Measurements from ENCODE around the gene SOD3. TPM values are rescaled to one million over a fixed set of nuclear protein-coding genes. Genes with fewer than 3 reads are reported as not detected.

SOD3 gene
- total RNA-seq, 1 donor from 2014 or later = 8.6 TPM

- H3K4me3 ChIP-seq (ENCODE audit: insufficient read depth, low read depth, low read length) = no peak overlapping the region
- H3K4me1 ChIP-seq (ENCODE audit: insufficient read depth, low read length) = peaks cover 26% of the 10 kb centered on the region
- H3K27me3 ChIP-seq (ENCODE audit: insufficient read depth, low read length) = no peaks in the 10 kb centered on the region
- Mint-ChIP-seq H3K27me3 (ENCODE audit: low read depth, unreplicated experiment) (no peaks in the 10 kb centered on the region), H3K9me3 (ENCODE audit: unreplicated experiment) (peaks cover 2% of the 10 kb centered on the region), H3K4me1 (ENCODE audit: low read depth, unreplicated experiment) (peaks cover 27% of the 10 kb centered on the region), H3K4me3 (ENCODE audit: unreplicated experiment) (no peak overlapping the region), H3K36me3 (ENCODE audit: low read depth, unreplicated experiment) (peaks cover 3% of the 10 kb centered on the region), H3K27ac (ENCODE audit: unreplicated experiment) (no peak overlapping the region)
- H2AFZ ChIP-seq (ENCODE audit: low read depth, low read length) = no peak overlapping the region
- H3K4me2 ChIP-seq (ENCODE audit: low read length) = no peak overlapping the region
- H3K9ac ChIP-seq (ENCODE audit: low read length) = no peak overlapping the region
- H3K27ac ChIP-seq (ENCODE audit: low read depth, low read length) = no peak overlapping the region
- no peaks in the 10 kb centered on the region for H3K9me3 ChIP-seq (ENCODE audit: insufficient read depth, low read depth, low read length)
- FAIRE-seq (no peak), DNase-seq (ENCODE audit: low read depth) (no peak)
- H4K20me1 ChIP-seq (ENCODE audit: insufficient read depth, low read length) = no peaks in the 10 kb centered on the region
- TF ChIP-seq CTCF (IDR thresholded peaks at IDR 0.05; ENCODE audit: insufficient read depth, low read depth, low read length) (no peak), EZH2 (IDR thresholded peaks at IDR 0.05; ENCODE audit: insufficient read depth, low read length) (no peak)
- H3K36me3 ChIP-seq (ENCODE audit: insufficient read depth, low read length) = no peaks in the 10 kb centered on the region
- no peaks in the 10 kb centered on the region for H3K79me2 ChIP-seq (ENCODE audit: insufficient read depth, low read length)
These were observed 54.0 kb downstream of the SOD3 start for GRCh38 chr4:24849351-24849750.

GRCh38 chr4:24849756-24850155, 54.4 kb downstream of the SOD3 start:
- H3K36me3 Mint-ChIP-seq (ENCODE audit: low read depth, unreplicated experiment) = peaks cover 3% of the 10 kb centered on the region
- Histone ChIP-seq H2AFZ (ENCODE audit: low read depth, low read length) (no peak overlapping the region), H3K36me3 (ENCODE audit: insufficient read depth, low read length) (no peaks in the 10 kb centered on the region), H3K27ac (ENCODE audit: low read depth, low read length) (no peak overlapping the region), H3K79me2 (ENCODE audit: insufficient read depth, low read length) (no peaks in the 10 kb centered on the region), H3K9me3 (ENCODE audit: insufficient read depth, low read depth, low read length) (no peaks in the 10 kb centered on the region), H4K20me1 (ENCODE audit: insufficient read depth, low read length) (no peaks in the 10 kb centered on the region), H3K4me3 (ENCODE audit: insufficient read depth, low read depth, low read length) (no peak overlapping the region), H3K4me2 (ENCODE audit: low read length) (no peak overlapping the region), H3K9ac (ENCODE audit: low read length) (no peak overlapping the region), H3K4me1 (ENCODE audit: insufficient read depth, low read length) (peaks cover 26% of the 10 kb centered on the region), H3K27me3 (ENCODE audit: insufficient read depth, low read length) (no peaks in the 10 kb centered on the region)
- no peak overlapping the region for H3K27ac Mint-ChIP-seq (ENCODE audit: unreplicated experiment)
- TF ChIP-seq EZH2 (IDR thresholded peaks at IDR 0.05; ENCODE audit: insufficient read depth, low read length) (no peak), CTCF (IDR thresholded peaks at IDR 0.05; ENCODE audit: insufficient read depth, low read depth, low read length) (no peak)
- no peaks in the 10 kb centered on the region for H3K27me3 Mint-ChIP-seq (ENCODE audit: low read depth, unreplicated experiment)
- no peak overlapping the region for H3K4me3 Mint-ChIP-seq (ENCODE audit: unreplicated experiment)
- DNase-seq (ENCODE audit: low read depth) (no peak), FAIRE-seq (no peak)
- peaks cover 2% of the 10 kb centered on the region for H3K9me3 Mint-ChIP-seq (ENCODE audit: unreplicated experiment)
- peaks cover 27% of the 10 kb centered on the region for H3K4me1 Mint-ChIP-seq (ENCODE audit: low read depth, unreplicated experiment)

Other genes starting within 250 kb of the SOD3 start
- 116 and 130 TPM in 2 replicates for gene DHX15, start 211.0 kb upstream of the SOD3 start, total RNA-seq
- gene CCDC149, start 117.5 kb downstream of the SOD3 start, total RNA-seq = 10.2 and 13.8 TPM in 2 replicates
- 0.27 and 0.77 TPM in 2 replicates for gene LGI2, start 235.4 kb downstream of the SOD3 start, total RNA-seq

All from astrocyte (in vitro differentiated cells and primary cell).